IMR-90 (cell line): Measurements from ENCODE around the gene CALR3. TPM values are rescaled to one million over a fixed set of nuclear protein-coding genes. Genes with fewer than 3 reads are reported as not detected.

Experiments used
- ATAC-seq: fragments of 200-7000 bp; cut with Tn5 transposase; 2 replicates; pipeline ENCODE4 v1.9.1; 2020; ENCODE audit warnings: low read depth, mild to moderate bottlenecking, moderate library complexity
- BruUV-seq: library from RNA; stranded (reverse); fragments of 400-500 nt; replicated peaks from 2 replicates; lab custom pipeline; 2021; lab: Mats Ljungman, UMichigan
- CTCF ChIA-PET: fragments of 300-600 bp; formaldehyde crosslinking; extraction: SDS; loops from one replicate; lab custom pipeline; 2021; ENCODE audit warnings: antibody characterized with exemption; lab: Yijun Ruan, JAX
- POLR2A ChIA-PET: fragments of 300-600 bp; sonication (Branson Sonifier 250); formaldehyde crosslinking; loops from one replicate; lab custom pipeline; 2022; ENCODE audit warnings: antibody characterized with exemption; ENCODE audit not compliant: unreplicated experiment; lab: Charles Lee
- DNase-seq: peaks from one replicate; pipeline ENCODE4 v3.0.0; 2013
- H2AFZ ChIP-seq: replicated peaks from 2 replicates; pipeline ENCODE3; 2013; ENCODE audit warnings: low read length, mild to moderate bottlenecking; ENCODE audit not compliant: poor library complexity
- H2AK5ac ChIP-seq: 2 replicates; pipeline ENCODE4 v1.6.1; 2013; ENCODE audit warnings: low read depth, low read length, inconsistent platforms
- H2AK9ac ChIP-seq: replicated peaks from 2 replicates; pipeline ENCODE3; 2013; ENCODE audit warnings: mild to moderate bottlenecking, low read depth, low read length, moderate library complexity; ENCODE audit not compliant: poor library complexity
- H2BK120ac ChIP-seq: 2 replicates; pipeline ENCODE4 v1.6.1; 2013; ENCODE audit warnings: low read depth, low read length, inconsistent platforms
- H2BK15ac ChIP-seq: 3 replicates; pipeline ENCODE4 v1.6.1; 2013; ENCODE audit warnings: low read depth, low read length, inconsistent platforms
- H2BK20ac ChIP-seq: 2 replicates; pipeline ENCODE4 v1.6.1; 2013; ENCODE audit warnings: low read depth, mild to moderate bottlenecking, inconsistent platforms, low read length, moderate library complexity
- H2BK5ac ChIP-seq: 2 replicates; pipeline ENCODE4 v1.6.1; 2013; ENCODE audit warnings: mild to moderate bottlenecking, low read depth, low read length, inconsistent platforms; ENCODE audit not compliant: poor library complexity, severe bottlenecking
- H3K14ac ChIP-seq: replicated peaks from 2 replicates; pipeline ENCODE4 v1.6.1; 2013; ENCODE audit warnings: low read depth, low read length, inconsistent platforms
- H3K18ac ChIP-seq: 2 replicates; pipeline ENCODE4 v1.6.1; 2013; ENCODE audit warnings: low read depth, low read length, control low read depth
- H3K23ac ChIP-seq: 2 replicates; pipeline ENCODE4 v1.6.1; 2013; ENCODE audit warnings: low read depth, low read length, inconsistent platforms
- H3K27ac ChIP-seq: 2 replicates; pipeline ENCODE4 v1.5.1; 2013; ENCODE audit warnings: mild to moderate bottlenecking, control low read depth, low read length; ENCODE audit not compliant: insufficient read depth
- H3K27me3 ChIP-seq: 2 replicates; pipeline ENCODE4 v1.6.1; 2013; ENCODE audit warnings: low read length; ENCODE audit not compliant: control insufficient read depth, insufficient read depth
- H3K36me3 ChIP-seq: 2 replicates; pipeline ENCODE4 v1.6.1; 2013; ENCODE audit warnings: low read length, mixed read lengths; ENCODE audit not compliant: control insufficient read depth, insufficient read depth
- H3K4ac ChIP-seq: 2 replicates; pipeline ENCODE4 v1.6.1; 2013; ENCODE audit warnings: low read depth, low read length, inconsistent platforms
- H3K4me1 ChIP-seq: 2 replicates; pipeline ENCODE4 v1.6.1; 2013; ENCODE audit warnings: low read length, mixed read lengths; ENCODE audit not compliant: control insufficient read depth, insufficient read depth
- H3K4me2 ChIP-seq: 2 replicates; pipeline ENCODE4 v1.6.1; 2013; ENCODE audit warnings: low read depth, mild to moderate bottlenecking, control low read depth, low read length, moderate library complexity
- H3K4me3 ChIP-seq: 2 replicates; pipeline ENCODE4 v1.5.1; 2013; ENCODE audit warnings: low read depth, mild to moderate bottlenecking, control low read depth, low read length, moderate library complexity; ENCODE audit not compliant: insufficient read depth
- H3K56ac ChIP-seq: 2 replicates; pipeline ENCODE4 v1.6.1; 2013; ENCODE audit warnings: low read length, inconsistent platforms; ENCODE audit not compliant: insufficient read depth; ENCODE audit errors: extremely low read depth
- H3K79me1 ChIP-seq, 2 experiments: 2 replicates each; pipeline ENCODE4 v1.6.1; 2013; ENCODE audit warnings: low read length in 2 of 2, inconsistent platforms in 1 of 2, low read depth in 1 of 2
- H3K9ac ChIP-seq: 2 replicates; pipeline ENCODE4 v1.6.1; 2013; ENCODE audit warnings: low read depth, low read length, control low read depth
- H3K9me1 ChIP-seq: 2 replicates; pipeline ENCODE4 v1.6.1; 2013; ENCODE audit warnings: low read length, inconsistent platforms; ENCODE audit not compliant: insufficient read depth
- H3K9me3 ChIP-seq: 2 replicates; pipeline ENCODE4 v1.6.1; 2013; ENCODE audit warnings: low read length; ENCODE audit not compliant: control insufficient read depth, insufficient read depth
- H4K20me1 ChIP-seq: 2 replicates; pipeline ENCODE4 v1.6.1; 2013; ENCODE audit warnings: low read length, inconsistent platforms; ENCODE audit not compliant: insufficient read depth
- H4K5ac ChIP-seq: 2 replicates; pipeline ENCODE4 v1.6.1; 2013; ENCODE audit warnings: mild to moderate bottlenecking, low read depth, low read length, control low read depth
- H4K8ac ChIP-seq, 2 experiments: 2 replicates each; pipeline ENCODE4 v1.6.1; 2013; ENCODE audit warnings: low read depth in 2 of 2, low read length in 2 of 2, control low read depth in 1 of 2, inconsistent platforms in 1 of 2
- H4K91ac ChIP-seq: 2 replicates; pipeline ENCODE4 v1.6.1; 2013; ENCODE audit warnings: low read depth, low read length, inconsistent platforms; ENCODE audit not compliant: insufficient read depth
- BHLHE40 ChIP-seq: fragments of 150-350 bp; IDR thresholded peaks from 2 replicates; pipeline ENCODE4 v1.6.1; 2016; ENCODE audit warnings: mild to moderate bottlenecking, low read depth, low read length
- CEBPB ChIP-seq: IDR thresholded peaks from 2 replicates; pipeline ENCODE4 v1.6.1; 2012; ENCODE audit warnings: low read depth, low read length, improper control_type of control experiment
- CHD1 ChIP-seq: IDR thresholded peaks from 2 replicates; pipeline ENCODE4 v1.6.1; 2012; ENCODE audit warnings: low read depth, low read length, improper control_type of control experiment
- MXI1 ChIP-seq: IDR thresholded peaks from 2 replicates; pipeline ENCODE4 v1.6.1; 2012; ENCODE audit warnings: low read depth, mild to moderate bottlenecking, low read length, moderate library complexity, borderline replicate concordance
- RAD21 ChIP-seq: IDR thresholded peaks from 2 replicates; pipeline ENCODE4 v1.6.1; 2012; ENCODE audit warnings: low read length, improper control_type of control experiment
- SMC3 ChIP-seq: fragments of 150-350 bp; IDR thresholded peaks from 2 replicates; pipeline ENCODE4 v1.6.1; 2016; ENCODE audit warnings: low read depth, mild to moderate bottlenecking, antibody characterized with exemption, low read length, moderate library complexity
- WGBS, 2 experiments: methylation state at CpG; one replicate each; pipeline versions ENCODE4 v1.1.5 to v1.1.7; 2013; ENCODE audit warnings: missing lambda C conversion rate in 2 of 2; ENCODE audit not compliant: insufficient read length in 1 of 2; ENCODE audit errors: extremely low coverage in 2 of 2; 5-methylcytosine and 5-hydroxymethylcytosine counted together
- dilution Hi-C: fragments of 300-500 bp; cut with HindIII; formaldehyde crosslinking; loops from one replicate; pipeline ENCODE4 v1.14.3; 2018; ENCODE audit warnings: low sequenced_read_pairs; ENCODE audit not compliant: unreplicated experiment
- in situ Hi-C: fragments of 300-500 bp; cut with MboI; formaldehyde crosslinking; loops from 3 replicates; pipeline ENCODE4 v1.14.3; 2019; ENCODE audit warnings: low sequenced_read_pairs, inconsistent platforms, mixed read lengths
- intact Hi-C: fragments of 100-400 bp; cut with micrococcal nuclease; formaldehyde crosslinking; loops from 2 replicates; pipeline ENCODE4 v1.10.0; 2022
- polyA plus RNA-seq, 3 experiments: library from polyadenylated mRNA; depleted of rRNA; stranded (reverse); fragments of >200 nt; gene quantifications; 2 replicates each; pipeline ENCODE4 v1.2.3, GENCODE V29; 2012; ENCODE audit warnings: low replicate concordance in 1 of 3
- total RNA-seq: library from RNA; depleted of rRNA; stranded (reverse); fragments of >200 nt; gene quantifications from 2 replicates; pipeline ENCODE4 v1.2.3, GENCODE V29; 2012
- TF ChIP-seq, protein P1 (sequence below): conservative IDR thresholded peaks from 2 replicates; pipeline ENCODE4 v1.5.1; 2012; ENCODE audit warnings: mild to moderate bottlenecking, low read depth, low read length, improper control_type of control experiment
- TF ChIP-seq, protein P2 (sequence below): fragments of 150-350 bp; IDR thresholded peaks from 2 replicates; pipeline ENCODE4 v1.6.1; 2016; ENCODE audit warnings: low read depth, mild to moderate bottlenecking, low read length, moderate library complexity, borderline replicate concordance

Gene CALR3
- total and polyA plus RNA-seq, 2 of the 4 experiments (the other 2 are of a cell fraction): not detected

DNA sequence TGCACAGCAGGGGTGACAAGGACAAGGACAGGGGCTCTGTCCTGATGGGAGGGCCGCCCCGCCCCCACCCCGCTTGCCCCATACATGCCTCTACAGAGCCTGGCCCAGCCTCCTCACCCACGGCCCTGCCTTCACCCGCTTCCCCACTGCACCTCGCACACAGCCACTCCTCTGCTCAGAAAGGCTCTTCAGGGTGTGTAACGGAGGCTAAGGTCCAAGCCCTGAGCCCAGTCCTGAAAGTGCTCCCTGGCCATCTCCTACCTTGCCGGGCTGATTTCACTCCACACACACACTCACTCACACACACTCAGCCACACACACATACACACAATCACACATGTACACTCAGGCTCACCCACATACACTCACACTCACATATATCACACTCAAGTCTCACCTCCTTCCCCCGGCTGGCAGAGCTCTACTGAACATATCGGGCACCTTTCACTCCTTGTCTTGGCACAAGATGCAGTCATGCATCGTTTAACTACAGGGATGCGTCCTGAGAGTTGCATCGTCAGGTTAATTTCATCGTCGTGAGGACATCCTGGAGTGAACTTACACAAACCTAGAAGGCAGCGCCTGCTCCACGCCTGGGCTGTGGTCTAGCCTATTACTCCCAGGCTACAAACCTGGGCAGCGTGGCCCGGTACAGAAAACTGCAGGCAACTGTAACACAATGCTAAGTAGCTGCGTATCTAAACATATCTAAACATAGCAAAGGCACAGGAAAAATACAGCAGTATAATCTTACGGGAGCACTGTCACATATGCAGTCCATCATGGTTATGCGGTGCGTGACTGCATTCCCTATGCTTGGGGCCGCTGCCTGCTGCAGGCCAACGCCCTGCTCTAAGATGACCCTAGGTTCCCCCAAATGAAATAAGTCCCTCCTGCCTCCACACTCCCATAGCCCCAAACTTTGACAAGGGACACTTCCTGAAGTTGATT is 37.3 kb downstream of the CALR3 start (continued):
- TF ChIP-seq, protein P1, sequence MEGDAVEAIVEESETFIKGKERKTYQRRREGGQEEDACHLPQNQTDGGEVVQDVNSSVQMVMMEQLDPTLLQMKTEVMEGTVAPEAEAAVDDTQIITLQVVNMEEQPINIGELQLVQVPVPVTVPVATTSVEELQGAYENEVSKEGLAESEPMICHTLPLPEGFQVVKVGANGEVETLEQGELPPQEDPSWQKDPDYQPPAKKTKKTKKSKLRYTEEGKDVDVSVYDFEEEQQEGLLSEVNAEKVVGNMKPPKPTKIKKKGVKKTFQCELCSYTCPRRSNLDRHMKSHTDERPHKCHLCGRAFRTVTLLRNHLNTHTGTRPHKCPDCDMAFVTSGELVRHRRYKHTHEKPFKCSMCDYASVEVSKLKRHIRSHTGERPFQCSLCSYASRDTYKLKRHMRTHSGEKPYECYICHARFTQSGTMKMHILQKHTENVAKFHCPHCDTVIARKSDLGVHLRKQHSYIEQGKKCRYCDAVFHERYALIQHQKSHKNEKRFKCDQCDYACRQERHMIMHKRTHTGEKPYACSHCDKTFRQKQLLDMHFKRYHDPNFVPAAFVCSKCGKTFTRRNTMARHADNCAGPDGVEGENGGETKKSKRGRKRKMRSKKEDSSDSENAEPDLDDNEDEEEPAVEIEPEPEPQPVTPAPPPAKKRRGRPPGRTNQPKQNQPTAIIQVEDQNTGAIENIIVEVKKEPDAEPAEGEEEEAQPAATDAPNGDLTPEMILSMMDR: no peak

DNA sequence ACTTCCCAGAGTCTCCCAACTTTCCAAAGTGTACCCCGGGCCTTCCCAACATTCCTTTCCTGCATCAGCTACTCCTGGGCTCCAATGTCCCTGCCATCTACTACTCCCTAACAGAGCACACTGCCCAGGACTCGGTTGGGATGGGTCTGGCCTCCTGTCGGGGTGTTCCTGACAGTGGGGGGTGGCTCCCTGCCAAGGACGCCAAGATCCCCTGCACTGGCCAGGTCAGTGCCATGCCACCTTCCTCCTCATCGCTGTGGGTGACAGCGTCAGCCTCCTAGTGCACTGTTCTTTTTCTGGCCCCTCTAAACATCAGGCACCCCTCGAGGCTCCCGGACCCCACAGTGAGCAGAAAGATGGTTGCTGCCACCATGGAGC is 38.0 kb downstream of the CALR3 start:
- peak overlapping the region; percentile 97 for H2AK9ac ChIP-seq
- peaks cover 40% of the 10 kb centered on the region for H3K9me1 ChIP-seq
- H4K8ac ChIP-seq: peak overlapping the region; percentile 38 to 80; a peak in 3 of 4 replicates
- no peaks in the 10 kb centered on the region for H3K36me3 ChIP-seq
- no peak overlapping the region for H3K56ac ChIP-seq
- H4K91ac ChIP-seq: peak overlapping the region; percentile 76; the same call in 1 of the 2 replicates
- peaks cover 23% of the 10 kb centered on the region for H3K4me1 ChIP-seq
- peak overlapping the region; percentile 85 for H3K4ac ChIP-seq
- ChIA-PET CTCF (no interaction called here), POLR2A (no interaction called here)
- in situ Hi-C loops: no loop called here
- peak overlapping the region; percentile 96 for H2AK5ac ChIP-seq
- H3K4me3 ChIP-seq: no peak overlapping the region
- H3K27ac ChIP-seq: peak overlapping the region; percentile 25; the same call in 1 of the 2 replicates
- peak overlapping the region; percentile 84; the same call in 1 of the 2 replicates for H3K23ac ChIP-seq
- ATAC-seq (peak; percentile 31), DNase-seq (no peak)
- peaks cover 84% of the 10 kb centered on the region for H4K20me1 ChIP-seq
- dilution Hi-C loops: no loop called here
- 69% methylated on average over 4 of the region's 8 CpGs; no CpG with 5 or more reads in 1 of the 2 experiments for WGBS, 2 experiments
- no peaks in the 10 kb centered on the region for H3K27me3 ChIP-seq
- H2BK120ac ChIP-seq: peak overlapping the region; percentile 14
- H3K79me1 ChIP-seq: peaks cover 58 to 95% of the 10 kb centered on the region in 2 experiments
- H3K4me2 ChIP-seq: no peak overlapping the region; the same call in 1 of the 2 replicates
- H2BK20ac ChIP-seq: peak overlapping the region; percentile 53; the same call in 1 of the 2 replicates
- H3K18ac ChIP-seq: peak overlapping the region; percentile 26; the same call in 1 of the 2 replicates
- intact Hi-C loops: no loop called here
- H3K9ac ChIP-seq: no peak overlapping the region
- BruUV-seq: no TSS peak
- no peaks in the 10 kb centered on the region for H3K9me3 ChIP-seq
- H2AFZ ChIP-seq: peak overlapping the region; percentile 84
- H2BK15ac ChIP-seq: peak overlapping the region; percentile 29; the same call in 1 of the 3 replicates
- no peak overlapping the region for H2BK5ac ChIP-seq
- peak overlapping the region; percentile 42; the same call in 1 of the 2 replicates for H4K5ac ChIP-seq
- peak overlapping the region; percentile 78 for H3K14ac ChIP-seq
- TF ChIP-seq CEBPB: no peak
- TF ChIP-seq MXI1: no peak
- TF ChIP-seq CHD1: no peak
- TF ChIP-seq, protein P1: no peak
- no peak for TF ChIP-seq SMC3
- TF ChIP-seq, protein P2, sequence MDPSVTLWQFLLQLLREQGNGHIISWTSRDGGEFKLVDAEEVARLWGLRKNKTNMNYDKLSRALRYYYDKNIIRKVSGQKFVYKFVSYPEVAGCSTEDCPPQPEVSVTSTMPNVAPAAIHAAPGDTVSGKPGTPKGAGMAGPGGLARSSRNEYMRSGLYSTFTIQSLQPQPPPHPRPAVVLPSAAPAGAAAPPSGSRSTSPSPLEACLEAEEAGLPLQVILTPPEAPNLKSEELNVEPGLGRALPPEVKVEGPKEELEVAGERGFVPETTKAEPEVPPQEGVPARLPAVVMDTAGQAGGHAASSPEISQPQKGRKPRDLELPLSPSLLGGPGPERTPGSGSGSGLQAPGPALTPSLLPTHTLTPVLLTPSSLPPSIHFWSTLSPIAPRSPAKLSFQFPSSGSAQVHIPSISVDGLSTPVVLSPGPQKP: no peak
- TF ChIP-seq RAD21: no peak
- no peak for TF ChIP-seq BHLHE40
